Measurements from ENCODE around the gene TFF2. TPM values are rescaled to one million over a fixed set of nuclear protein-coding genes. Genes with fewer than 3 reads are reported as not detected.

Gene TFF2, protein sequence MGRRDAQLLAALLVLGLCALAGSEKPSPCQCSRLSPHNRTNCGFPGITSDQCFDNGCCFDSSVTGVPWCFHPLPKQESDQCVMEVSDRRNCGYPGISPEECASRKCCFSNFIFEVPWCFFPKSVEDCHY
- not detected for total RNA-seq

DNA sequence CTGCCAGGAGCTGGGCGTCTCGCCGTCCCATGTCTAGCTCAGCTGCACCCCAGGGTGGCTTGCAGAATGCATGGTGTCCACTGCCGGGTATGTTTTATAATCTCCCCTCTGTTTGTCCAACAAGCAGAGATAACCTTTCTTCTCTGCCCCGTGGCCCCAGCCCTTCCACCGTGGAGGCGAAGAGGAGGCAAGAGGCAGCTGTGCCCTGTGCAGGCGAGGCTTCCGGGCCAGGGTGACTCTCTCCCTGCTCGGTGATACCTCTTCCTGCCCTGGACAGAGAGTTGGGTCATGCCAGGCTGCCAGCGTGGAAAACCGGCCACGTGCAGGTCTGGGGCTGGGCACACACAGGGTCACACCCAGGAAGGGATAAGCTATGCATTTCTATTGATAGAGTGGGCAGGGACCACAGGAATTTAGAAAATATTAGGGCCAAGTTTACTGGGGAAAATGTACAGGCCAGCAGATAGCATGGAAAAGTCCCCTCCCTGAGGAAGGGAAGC is at the start of gene TFF2:
TSS of gene TFF2 (minus strand) at position 68 of the 500 bp plus-strand sequence. CDS start at position 31, 37 bp downstream.
- no peaks in the 10 kb centered on the region for H3K4me1 ChIP-seq (ENCODE audit: insufficient read depth, low read length)
- H3K9me3 ChIP-seq (ENCODE audit: low read depth, low read length): no peaks in the 10 kb centered on the region
- H3K27me3 ChIP-seq (ENCODE audit: insufficient read depth, low read length): no peaks in the 10 kb centered on the region
- H3K4me3 ChIP-seq (ENCODE audit: low read length): no peak within 1 kb of the TSS

DNA sequence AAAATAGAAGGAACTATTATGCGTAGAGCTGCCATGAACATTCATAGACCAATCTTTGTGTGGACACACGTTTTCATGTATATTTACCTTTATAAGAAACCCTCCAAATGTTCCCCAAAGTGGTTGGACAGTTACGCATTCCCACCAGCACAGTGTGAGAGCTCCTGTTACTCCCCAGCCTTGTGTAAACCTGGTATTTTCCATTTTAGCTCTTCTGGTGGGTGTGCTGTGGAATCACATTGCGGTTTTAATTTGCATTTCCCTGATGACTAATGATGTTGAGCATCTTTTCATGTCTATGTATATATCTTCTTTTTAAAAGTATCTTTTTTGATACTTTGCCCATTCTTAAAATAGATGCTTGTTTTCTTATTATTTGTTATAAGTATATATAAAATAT is 49.7 kb upstream of the TFF2 start:
- Histone ChIP-seq H3K4me3 (ENCODE audit: low read length) (no peak overlapping the region), H3K27me3 (ENCODE audit: insufficient read depth, low read length) (no peaks in the 10 kb centered on the region), H3K9me3 (ENCODE audit: low read depth, low read length) (peaks cover 6% of the 10 kb centered on the region), H3K4me1 (ENCODE audit: insufficient read depth, low read length) (peaks cover 6% of the 10 kb centered on the region)

DNA sequence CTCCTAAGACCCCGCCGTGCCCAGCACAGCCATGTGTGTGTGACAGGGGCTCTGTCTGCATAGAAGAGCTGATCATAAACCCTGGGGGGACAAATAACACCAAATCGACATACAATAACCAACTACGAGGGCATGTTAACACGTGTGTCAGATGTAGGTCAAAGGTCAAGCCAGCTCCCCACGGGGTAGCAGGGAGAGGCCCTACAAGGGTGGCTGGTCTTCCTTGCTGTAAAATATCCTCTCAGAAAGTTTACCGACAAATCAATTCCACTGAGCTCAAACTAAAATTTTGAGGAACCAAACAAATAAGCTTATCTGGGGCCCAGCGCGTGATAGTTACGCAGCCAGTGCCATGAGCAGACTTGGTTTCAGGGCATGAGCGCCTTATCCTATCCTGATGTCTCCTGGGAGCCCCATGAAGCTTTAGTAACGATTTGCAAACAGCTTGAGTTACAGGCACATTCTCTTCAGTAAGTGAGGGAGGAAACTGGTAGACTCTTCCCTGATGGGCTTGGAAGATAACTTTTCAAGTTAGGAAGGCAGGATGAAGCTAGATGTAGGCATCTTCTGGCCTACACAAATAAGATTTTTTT is 47.7 kb upstream of the TFF2 start:
- Histone ChIP-seq H3K27me3 (ENCODE audit: insufficient read depth, low read length) (no peaks in the 10 kb centered on the region), H3K4me3 (ENCODE audit: low read length) (no peak overlapping the region), H3K9me3 (ENCODE audit: low read depth, low read length) (peaks cover 6% of the 10 kb centered on the region), H3K4me1 (ENCODE audit: insufficient read depth, low read length) (peaks cover 6% of the 10 kb centered on the region)

DNA sequence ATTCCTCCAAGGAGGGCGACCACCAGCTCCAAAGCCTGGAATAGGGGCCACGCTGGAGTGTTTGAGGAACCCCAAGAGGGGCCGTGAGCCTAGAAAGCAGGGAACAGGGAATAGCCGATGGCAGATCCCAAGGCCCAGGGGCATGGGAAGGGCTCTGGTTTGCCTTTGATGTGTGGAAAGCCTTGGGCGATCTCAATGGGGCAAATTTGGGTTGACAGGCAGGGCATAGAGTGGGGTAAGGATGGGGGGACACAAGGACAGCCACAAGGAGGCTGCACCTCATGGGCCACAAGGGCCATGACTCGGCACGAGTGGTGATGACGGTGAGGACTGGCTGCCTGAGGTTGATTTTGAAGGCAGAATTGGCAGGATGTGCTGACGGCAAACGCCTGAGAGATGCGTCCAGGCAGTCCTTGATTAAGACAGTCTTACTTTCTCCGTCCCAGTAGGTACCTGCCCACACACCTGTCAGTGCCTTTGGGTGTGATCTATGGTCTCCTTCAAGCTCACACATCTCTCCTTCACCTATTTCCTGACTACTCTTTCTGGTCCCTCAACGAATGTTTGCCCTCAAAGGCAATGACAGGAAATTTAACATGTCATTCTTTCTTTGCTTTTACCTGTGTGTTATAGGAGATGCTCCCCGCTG is 47.1 kb upstream of the TFF2 start:
- Histone ChIP-seq H3K27me3 (ENCODE audit: insufficient read depth, low read length) (no peaks in the 10 kb centered on the region), H3K9me3 (ENCODE audit: low read depth, low read length) (peaks cover 6% of the 10 kb centered on the region), H3K4me1 (ENCODE audit: insufficient read depth, low read length) (peaks cover 6% of the 10 kb centered on the region), H3K4me3 (ENCODE audit: low read length) (no peak overlapping the region)

DNA sequence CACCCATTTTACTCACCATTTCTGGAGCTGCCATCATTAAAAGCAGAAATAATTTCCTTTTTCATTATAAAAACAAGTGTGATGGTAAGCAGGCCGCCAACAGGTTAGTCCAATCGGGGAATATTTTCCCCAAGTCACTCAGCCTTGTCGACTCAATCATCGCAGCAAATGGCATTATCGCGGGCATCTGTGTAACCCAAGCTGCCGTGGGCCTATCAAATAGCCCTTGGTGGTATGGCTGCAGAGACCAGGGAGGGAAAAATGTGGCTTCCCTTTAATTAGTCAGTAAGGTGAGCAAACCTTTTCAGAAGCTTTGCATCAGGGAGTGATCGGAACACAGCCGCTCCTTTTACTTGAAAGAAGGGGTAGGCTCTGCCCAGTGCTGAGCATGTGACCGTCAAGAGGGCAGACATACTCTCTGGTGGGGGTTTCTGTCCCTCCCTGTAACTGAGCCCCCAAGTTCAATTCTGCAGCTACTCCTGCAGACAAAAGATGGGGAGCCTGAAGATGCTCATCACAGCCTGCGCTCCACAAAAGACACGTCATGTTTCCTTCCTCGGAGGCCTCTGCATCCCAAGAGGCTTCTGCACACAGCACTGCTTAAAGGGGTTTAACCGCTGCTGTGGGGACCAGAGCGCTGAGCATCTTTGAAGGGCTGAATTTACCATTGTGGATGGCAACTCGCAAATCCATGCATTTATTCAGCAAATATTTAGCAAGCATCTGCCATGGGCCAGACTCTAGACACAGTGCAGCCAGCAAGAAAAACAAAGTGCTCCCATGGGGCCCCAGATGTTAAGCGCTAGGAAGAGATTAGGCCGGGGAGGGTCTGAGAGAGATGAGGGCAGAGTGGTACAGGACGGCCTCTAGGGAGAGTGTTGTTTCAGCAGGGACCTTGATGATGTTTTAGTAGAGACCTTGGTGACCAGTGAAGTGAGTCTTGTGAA is 46.3 kb upstream of the TFF2 start:
- peaks cover 5% of the 10 kb centered on the region for H3K9me3 ChIP-seq (ENCODE audit: low read depth, low read length)
- peaks cover 10% of the 10 kb centered on the region for H3K4me1 ChIP-seq (ENCODE audit: insufficient read depth, low read length)
- H3K4me3 ChIP-seq (ENCODE audit: low read length): no peak overlapping the region
- H3K27me3 ChIP-seq (ENCODE audit: insufficient read depth, low read length): no peaks in the 10 kb centered on the region

DNA sequence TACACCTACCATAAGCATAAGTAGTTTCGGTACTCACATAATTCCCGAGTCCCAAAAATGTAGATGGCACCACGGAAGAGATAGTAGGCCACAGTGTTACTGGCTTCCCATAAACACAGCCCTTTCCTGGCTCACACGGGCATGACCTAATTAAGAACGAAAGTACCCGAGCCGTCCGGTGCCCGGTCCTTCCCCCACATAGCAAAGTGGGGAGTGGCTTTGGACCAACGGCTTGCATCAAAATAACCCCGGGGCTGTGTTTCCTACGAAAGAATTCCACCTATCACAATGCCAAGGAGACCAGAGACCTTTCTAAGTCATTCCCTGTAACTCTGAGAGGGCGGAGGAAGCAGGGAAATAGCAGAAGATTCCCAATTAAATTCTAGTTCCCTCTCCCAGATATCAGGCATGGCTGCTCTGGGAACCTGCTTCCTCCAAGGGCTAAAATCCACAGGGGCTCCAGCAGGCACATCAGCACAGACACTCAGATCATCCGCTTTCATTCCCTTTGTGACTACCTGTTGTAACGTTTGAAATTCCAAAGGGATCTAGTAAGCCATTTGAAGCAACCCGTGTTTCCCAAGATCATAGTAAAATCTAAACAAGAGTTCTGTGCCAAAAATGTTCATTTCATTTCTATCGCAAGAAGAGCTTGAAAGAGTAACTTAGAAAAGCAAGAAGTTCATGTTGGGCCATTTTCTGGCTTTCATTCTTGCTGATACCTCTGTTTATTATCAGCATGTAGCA is 45.3 kb upstream of the TFF2 start, which contains the start of gene TMPRSS3:
TSS of gene TMPRSS3 (minus strand) at position 148 of the 747 bp plus-strand sequence. CDS start 635 bp downstream, outside the sequence.
- H3K4me3 ChIP-seq (ENCODE audit: low read length): no peak within 1 kb of the TSS
- peaks cover 10% of the 10 kb centered on the region for H3K4me1 ChIP-seq (ENCODE audit: insufficient read depth, low read length)
- no peaks in the 10 kb centered on the region for H3K27me3 ChIP-seq (ENCODE audit: insufficient read depth, low read length)
- H3K9me3 ChIP-seq (ENCODE audit: low read depth, low read length): no peaks in the 10 kb centered on the region

DNA sequence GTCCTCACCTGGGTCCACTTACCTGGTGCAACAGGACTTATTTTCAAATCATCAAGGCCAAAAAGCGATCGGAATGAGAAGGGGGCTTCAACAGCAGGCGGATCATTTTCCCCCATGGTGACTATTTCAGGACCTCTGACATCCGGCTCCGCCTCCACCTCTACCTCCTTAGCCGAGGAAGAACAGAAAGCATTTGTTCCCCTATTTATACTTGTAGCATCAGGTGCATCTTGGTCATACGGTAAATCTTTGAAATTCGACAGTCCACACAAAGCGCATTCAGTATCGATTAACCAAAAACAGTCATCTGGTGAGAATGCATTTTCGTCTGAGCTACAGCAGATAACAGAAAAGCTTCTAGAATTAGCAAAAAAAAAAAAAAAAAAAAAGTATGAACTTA is 44.5 kb upstream of the TFF2 start:
- peaks cover 10% of the 10 kb centered on the region for H3K4me1 ChIP-seq (ENCODE audit: insufficient read depth, low read length)
- no peaks in the 10 kb centered on the region for H3K27me3 ChIP-seq (ENCODE audit: insufficient read depth, low read length)
- no peaks in the 10 kb centered on the region for H3K9me3 ChIP-seq (ENCODE audit: low read depth, low read length)
- H3K4me3 ChIP-seq (ENCODE audit: low read length): no peak overlapping the region

DNA sequence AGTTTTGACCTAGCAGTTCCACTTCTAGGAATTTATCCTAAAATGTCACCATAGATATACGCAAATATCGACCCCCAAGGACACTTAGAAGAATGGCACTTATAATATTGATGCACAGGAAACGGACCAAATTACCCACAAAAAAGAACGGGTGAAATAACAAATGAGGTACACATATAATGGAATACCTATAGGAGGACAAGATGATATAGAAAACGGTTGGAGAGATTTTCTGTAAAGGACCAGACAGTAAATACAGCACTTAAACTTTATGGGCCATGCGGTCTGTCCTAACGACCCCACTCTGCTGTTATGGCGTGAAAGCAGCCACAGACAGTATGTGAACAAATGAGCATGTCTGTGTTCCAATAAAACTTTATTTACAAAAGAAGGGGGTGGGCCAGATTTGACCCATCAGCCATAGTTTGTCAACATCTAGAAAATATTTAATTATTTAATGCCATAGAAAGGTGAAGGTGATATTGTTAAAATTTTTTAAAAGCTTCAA is 42.7 kb upstream of the TFF2 start:
- no peak overlapping the region for H3K4me3 ChIP-seq (ENCODE audit: low read length)
- H3K9me3 ChIP-seq (ENCODE audit: low read depth, low read length): no peaks in the 10 kb centered on the region
- H3K4me1 ChIP-seq (ENCODE audit: insufficient read depth, low read length): peaks cover 22% of the 10 kb centered on the region
- H3K27me3 ChIP-seq (ENCODE audit: insufficient read depth, low read length): no peaks in the 10 kb centered on the region

DNA sequence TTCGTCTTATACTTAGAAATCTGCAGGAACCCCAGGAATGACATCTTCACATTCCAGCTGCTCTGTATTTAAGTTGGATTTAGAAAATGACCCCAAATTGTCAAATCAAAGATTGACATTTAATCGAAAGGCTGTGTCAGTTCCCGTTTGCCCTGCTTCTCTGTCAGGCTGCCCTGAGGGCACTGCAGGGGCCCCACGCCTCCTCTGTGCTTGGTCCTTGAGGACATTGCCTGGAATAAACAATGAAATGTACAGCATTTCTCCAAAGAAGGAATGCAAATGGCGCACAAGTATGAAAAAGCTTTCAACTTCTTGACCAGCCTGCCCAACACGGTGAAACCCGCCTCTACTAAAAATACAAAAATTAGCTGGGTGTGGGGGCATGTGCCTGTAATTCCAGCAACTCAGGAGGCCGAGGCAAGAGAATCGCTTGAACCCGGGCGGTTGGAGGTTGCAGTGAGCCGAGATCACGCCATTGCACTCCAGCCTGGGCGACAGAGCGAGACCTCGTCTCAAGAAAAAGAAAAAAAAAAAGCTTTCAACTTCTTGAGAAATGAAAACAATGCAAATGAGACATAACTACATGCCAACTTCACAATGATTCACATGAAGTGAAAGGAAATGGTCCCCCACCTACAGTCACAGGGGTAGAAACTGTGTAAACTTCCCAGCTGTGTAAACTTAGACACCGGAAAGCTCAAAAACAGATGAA is 42.1 kb upstream of the TFF2 start:
- peaks cover 21% of the 10 kb centered on the region for H3K4me1 ChIP-seq (ENCODE audit: insufficient read depth, low read length)
- no peak overlapping the region for H3K4me3 ChIP-seq (ENCODE audit: low read length)
- H3K9me3 ChIP-seq (ENCODE audit: low read depth, low read length): no peaks in the 10 kb centered on the region

DNA sequence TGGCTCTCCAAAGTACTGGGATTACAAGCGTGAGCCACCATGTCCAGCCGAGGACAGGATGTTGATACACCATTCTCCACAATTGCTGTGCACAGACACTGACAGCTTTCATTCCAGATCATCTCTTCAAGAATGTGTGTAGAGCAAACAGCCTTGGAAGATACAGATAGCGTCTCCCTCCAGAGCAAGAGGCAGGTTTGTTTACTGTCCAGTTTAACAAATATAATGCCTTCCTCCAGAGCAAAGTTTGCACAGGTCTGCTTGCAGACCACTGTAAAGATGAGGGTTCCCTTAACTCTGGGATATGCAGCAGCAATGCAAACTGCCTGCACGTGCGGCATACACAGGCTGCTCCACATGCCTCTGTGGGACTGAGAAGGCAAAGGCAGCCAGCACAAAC is 40.5 kb upstream of the TFF2 start:
- Histone ChIP-seq H3K4me3 (ENCODE audit: low read length) (no peak overlapping the region), H3K9me3 (ENCODE audit: low read depth, low read length) (no peaks in the 10 kb centered on the region), H3K27me3 (ENCODE audit: insufficient read depth, low read length) (no peaks in the 10 kb centered on the region), H3K4me1 (ENCODE audit: insufficient read depth, low read length) (peaks cover 31% of the 10 kb centered on the region)

More for the DNA sequence above, 42.1 kb upstream of the TFF2 start:
- no peaks in the 10 kb centered on the region for H3K27me3 ChIP-seq (ENCODE audit: insufficient read depth, low read length)

DNA sequence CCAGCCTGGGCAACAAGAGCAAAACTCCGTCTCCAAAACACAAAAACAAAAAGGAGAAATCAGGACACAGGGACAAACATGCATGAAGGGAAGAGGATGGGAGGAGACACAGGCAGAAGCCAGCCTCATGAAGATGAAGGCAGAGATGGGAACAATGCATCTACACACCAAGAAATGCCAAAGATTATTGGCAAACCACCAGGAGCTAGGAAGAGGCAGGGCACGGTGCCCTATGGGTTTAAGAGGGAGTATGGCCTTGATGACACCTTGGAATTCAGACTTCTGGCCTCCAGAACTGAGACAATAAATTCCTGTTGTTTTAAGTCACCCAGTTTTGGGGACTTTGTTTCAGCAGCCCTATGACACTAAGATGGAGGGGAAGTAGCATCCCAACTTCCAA is 39.9 kb upstream of the TFF2 start:
- H3K27me3 ChIP-seq (ENCODE audit: insufficient read depth, low read length): no peaks in the 10 kb centered on the region
- H3K4me3 ChIP-seq (ENCODE audit: low read length): no peak overlapping the region
- peaks cover 31% of the 10 kb centered on the region for H3K4me1 ChIP-seq (ENCODE audit: insufficient read depth, low read length)

DNA sequence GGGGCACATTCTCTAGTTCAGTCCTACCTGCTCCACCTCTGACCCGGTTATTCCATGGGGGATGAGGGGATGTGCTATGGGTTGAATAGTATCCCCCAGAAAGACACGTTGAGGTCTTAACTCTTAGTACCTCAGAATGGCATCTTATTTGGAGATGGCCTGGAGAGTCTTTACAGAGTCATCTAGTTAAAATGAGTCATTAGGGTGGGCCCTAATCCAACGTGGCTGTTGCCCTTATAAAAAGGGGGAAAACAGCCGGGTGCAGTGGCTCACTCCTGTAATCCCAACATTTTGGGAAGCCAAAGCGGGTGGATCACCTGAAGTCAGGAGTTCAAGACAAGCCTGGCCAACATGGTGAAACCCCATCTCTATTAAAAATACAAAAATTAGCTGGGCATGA is 39.4 kb upstream of the TFF2 start:
- H3K27me3 ChIP-seq (ENCODE audit: insufficient read depth, low read length): no peaks in the 10 kb centered on the region
- peaks cover 34% of the 10 kb centered on the region for H3K4me1 ChIP-seq (ENCODE audit: insufficient read depth, low read length)
- no peaks in the 10 kb centered on the region for H3K9me3 ChIP-seq (ENCODE audit: low read depth, low read length)
- H3K4me3 ChIP-seq (ENCODE audit: low read length): no peak overlapping the region

More for the DNA sequence above, 39.9 kb upstream of the TFF2 start:
- no peaks in the 10 kb centered on the region for H3K9me3 ChIP-seq (ENCODE audit: low read depth, low read length)

DNA sequence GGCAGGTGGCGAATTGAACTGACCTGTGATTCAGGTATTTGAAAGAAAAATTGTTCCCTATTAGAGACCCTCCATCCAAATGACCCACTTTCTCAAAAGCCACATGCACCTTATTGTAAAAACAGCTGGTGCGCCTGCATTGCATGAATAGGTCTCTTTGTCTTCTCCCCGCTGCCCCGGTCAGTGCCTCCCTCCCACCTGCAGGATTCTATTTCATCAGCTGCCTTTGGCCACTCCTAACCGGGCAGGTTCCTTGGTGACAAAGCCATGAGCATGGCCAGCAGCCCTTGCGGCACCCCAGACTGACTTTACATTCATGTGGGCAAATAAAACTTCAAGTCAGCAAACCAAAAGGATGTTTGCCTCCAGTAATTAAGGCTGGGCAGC is 38.6 kb upstream of the TFF2 start:
- no peak overlapping the region for H3K4me3 ChIP-seq (ENCODE audit: low read length)
- H3K4me1 ChIP-seq (ENCODE audit: insufficient read depth, low read length): peaks cover 36% of the 10 kb centered on the region
- no peaks in the 10 kb centered on the region for H3K9me3 ChIP-seq (ENCODE audit: low read depth, low read length)
- H3K27me3 ChIP-seq (ENCODE audit: insufficient read depth, low read length): no peaks in the 10 kb centered on the region
